Measurements from ENCODE around the gene SPATS2. TPM values are rescaled to one million over a fixed set of nuclear protein-coding genes. Genes with fewer than 3 reads are reported as not detected.

The SPATS2 gene
- total and polyA plus RNA-seq, 7 experiments from 2014 or later: 3.0 to 9.8 (median 7.8) TPM

DNA sequence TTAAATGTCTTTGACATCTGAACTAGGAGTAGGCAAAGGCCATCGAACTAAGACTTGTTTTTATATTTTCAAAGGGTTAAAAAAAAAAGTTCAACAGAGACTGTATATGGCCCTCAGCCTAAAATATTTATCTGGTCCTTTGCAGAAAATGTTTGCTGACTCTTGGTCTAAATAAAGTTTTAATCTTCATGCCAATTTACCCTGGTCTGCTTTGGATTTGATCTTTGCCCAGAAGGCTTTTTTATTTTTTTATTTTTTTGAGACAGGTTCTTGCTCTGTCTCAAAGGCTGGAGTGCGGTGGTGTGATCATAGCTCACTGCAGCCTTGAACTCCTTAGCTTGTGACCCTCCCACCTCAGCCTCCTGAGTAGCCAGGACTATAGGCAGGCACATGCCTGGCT, 47.1 kb downstream of the SPATS2 start:
- no peaks in the 10 kb centered on the region for H3K27me3 Mint-ChIP-seq
- CTCF ChIA-PET: interaction anchor here (0.5 kb wide), 1 partner anchor 203 kb away, joined by 3 read pairs; no protein-coding TSS in a partner anchor

DNA sequence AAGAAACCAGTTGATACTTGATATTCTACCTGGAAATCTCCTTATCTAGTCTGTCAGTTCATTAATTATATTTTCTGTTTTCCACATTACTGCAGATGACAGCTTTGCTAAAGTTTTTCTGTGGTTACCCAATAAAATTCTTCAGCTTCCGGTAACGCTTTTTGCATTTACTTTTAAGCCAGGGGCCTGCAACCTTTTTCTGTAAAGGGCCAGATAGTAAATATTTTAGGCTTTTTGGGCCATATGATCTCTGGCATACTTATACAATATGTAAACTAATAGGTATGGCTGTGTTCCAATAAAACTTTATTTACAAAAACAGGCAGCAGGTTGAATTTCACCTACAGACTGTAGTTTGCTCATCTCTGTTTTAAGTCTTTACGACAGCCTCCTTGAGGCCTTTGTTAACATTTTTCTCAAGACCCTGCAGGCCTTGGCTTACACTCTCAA, 48.3 kb downstream of the SPATS2 start:
- H3K36me3 ChIP-seq (ENCODE audit: control insufficient read depth in 2 of 3, insufficient read depth in 3 of 3, low read length in 3 of 3): no peaks in the 10 kb centered on the region
- DNase-seq: no peak
- H3K36me3 Mint-ChIP-seq: peaks cover 0 to 8% (median 0%) of the 10 kb centered on the region in 5 donors
- no peaks in the 10 kb centered on the region for H3K27me3 ChIP-seq (ENCODE audit: control insufficient read depth in 2 of 2, insufficient read depth in 2 of 2, low read length in 2 of 2)
- no peaks in the 10 kb centered on the region for H3K4me1 ChIP-seq (ENCODE audit: control insufficient read depth in 2 of 2, insufficient read depth in 2 of 2, low read length in 2 of 2)
- ChIA-PET POLR2A (no interaction called here), CTCF (no interaction called here)
- H3K9me3 ChIP-seq (ENCODE audit: control insufficient read depth in 2 of 3, low read length in 3 of 3): no peaks in the 10 kb centered on the region
- H3K27me3 Mint-ChIP-seq: no peaks in the 10 kb centered on the region
- H3K27ac Mint-ChIP-seq: peak overlapping the region in 1 of 9 donors; percentile 60
- H3K27ac ChIP-seq (ENCODE audit: low read depth, low read length): no peak overlapping the region
- ATAC-seq: no peak
- no peaks in the 10 kb centered on the region for H3K9me3 Mint-ChIP-seq
- peaks cover 0 to 5% (median under 1%) of the 10 kb centered on the region in 7 donors for H3K4me1 Mint-ChIP-seq
- intact Hi-C loops (cut with micrococcal nuclease): no loop called here
- H3K4me3 ChIP-seq (ENCODE audit: low read length): no peak overlapping the region
- H3K4me3 Mint-ChIP-seq: peak overlapping the region in 1 of 10 donors; percentile 19

More for the DNA sequence above, 47.1 kb downstream of the SPATS2 start:
- POLR2A ChIA-PET: no interaction called here
- Mint-ChIP-seq H3K9me3 (no peaks in the 10 kb centered on the region), H3K4me3 (no peak overlapping the region), H3K36me3 (peaks cover 0 to 11% (median 2%) of the 10 kb centered on the region in 5 donors), H3K4me1 (peaks cover 0 to 8% (median 4%) of the 10 kb centered on the region in 7 donors), H3K27ac (no peak overlapping the region)
- H3K4me3 ChIP-seq (ENCODE audit: low read length): no peak overlapping the region
- ATAC-seq (no peak), DNase-seq (no peak)
- intact Hi-C loops (cut with micrococcal nuclease): no loop called here
- no peaks in the 10 kb centered on the region for H3K36me3 ChIP-seq (ENCODE audit: control insufficient read depth in 2 of 3, insufficient read depth in 3 of 3, low read length in 3 of 3)
- no peaks in the 10 kb centered on the region for H3K27me3 ChIP-seq (ENCODE audit: control insufficient read depth in 2 of 2, insufficient read depth in 2 of 2, low read length in 2 of 2)
- H3K27ac ChIP-seq (ENCODE audit: low read depth, low read length): no peak overlapping the region
- H3K4me1 ChIP-seq (ENCODE audit: control insufficient read depth in 2 of 2, insufficient read depth in 2 of 2, low read length in 2 of 2): no peaks in the 10 kb centered on the region
- no peaks in the 10 kb centered on the region for H3K9me3 ChIP-seq (ENCODE audit: control insufficient read depth in 2 of 3, low read length in 3 of 3)

DNA sequence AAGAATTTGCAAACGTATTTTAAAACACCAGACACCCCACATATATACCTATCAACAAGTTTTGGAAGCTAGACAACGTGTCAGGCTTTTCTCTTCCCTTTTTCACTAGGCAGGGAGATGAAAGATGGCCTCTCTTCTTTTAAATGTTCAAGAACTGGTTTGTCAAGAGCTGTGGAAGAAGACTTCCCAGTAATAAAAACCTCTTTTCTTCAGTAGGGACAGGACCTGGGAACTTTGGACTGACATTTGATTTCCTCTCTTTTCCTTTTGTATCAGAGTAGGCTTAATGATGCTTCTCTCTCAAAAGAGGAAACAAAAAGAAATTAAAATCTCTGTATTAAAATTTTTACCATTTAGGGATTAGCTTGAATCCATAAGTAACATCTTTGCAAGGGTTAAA, 49.6 kb downstream of the SPATS2 start:
- peaks cover 0 to 1% (median 0%) of the 10 kb centered on the region in 11 donors for H3K9me3 Mint-ChIP-seq
- Histone ChIP-seq H3K4me3 (ENCODE audit: low read length) (no peak overlapping the region), H3K36me3 (ENCODE audit: control insufficient read depth in 2 of 3, insufficient read depth in 3 of 3, low read length in 3 of 3) (no peaks in the 10 kb centered on the region), H3K27me3 (ENCODE audit: control insufficient read depth in 2 of 2, insufficient read depth in 2 of 2, low read length in 2 of 2) (no peaks in the 10 kb centered on the region), H3K4me1 (ENCODE audit: control insufficient read depth in 2 of 2, insufficient read depth in 2 of 2, low read length in 2 of 2) (no peaks in the 10 kb centered on the region), H3K9me3 (ENCODE audit: control insufficient read depth in 2 of 3, low read length in 3 of 3) (no peaks in the 10 kb centered on the region), H3K27ac (ENCODE audit: low read depth, low read length) (no peak overlapping the region)
- no peak for ATAC-seq
- ChIA-PET POLR2A (no interaction called here), CTCF (interaction anchor here (1.8 kb wide), 1 partner anchor 58 kb away, joined by 3 read pairs; no protein-coding TSS in a partner anchor)
- peaks cover 0 to 3% (median 0%) of the 10 kb centered on the region in 7 donors for H3K4me1 Mint-ChIP-seq
- H3K4me3 Mint-ChIP-seq: no peak overlapping the region
- H3K27me3 Mint-ChIP-seq: no peaks in the 10 kb centered on the region
- H3K36me3 Mint-ChIP-seq: peaks cover 0 to 8% (median 0%) of the 10 kb centered on the region in 5 donors
- no peak for DNase-seq
- intact Hi-C loops (cut with micrococcal nuclease): no loop called here
- H3K27ac Mint-ChIP-seq: no peak overlapping the region

DNA sequence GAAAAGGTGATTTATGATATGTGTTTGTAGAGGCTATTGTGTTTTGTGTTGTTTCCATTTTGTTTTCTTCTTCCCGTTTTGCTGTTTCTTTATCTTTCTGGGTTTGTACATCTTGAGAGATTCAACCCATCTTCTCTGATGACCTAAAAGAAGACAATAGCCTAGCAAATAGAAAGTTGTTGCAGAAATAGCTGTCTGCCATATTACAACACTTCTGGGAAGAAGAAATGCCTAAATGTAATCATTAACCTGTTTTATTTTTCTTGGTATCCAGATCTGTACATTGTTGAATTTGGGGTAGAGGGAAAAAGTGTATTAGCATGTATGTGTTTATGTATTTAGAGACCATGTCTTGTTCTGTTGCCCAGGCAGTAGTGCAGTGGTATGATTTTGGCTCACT, 50.3 kb downstream of the SPATS2 start:
- no peaks in the 10 kb centered on the region for H3K36me3 ChIP-seq (ENCODE audit: control insufficient read depth in 2 of 3, insufficient read depth in 3 of 3, low read length in 3 of 3)
- Mint-ChIP-seq H3K27me3 (no peaks in the 10 kb centered on the region), H3K4me3 (no peak overlapping the region), H3K36me3 (peaks cover 0 to 8% (median 0%) of the 10 kb centered on the region in 5 donors), H3K27ac (no peak overlapping the region), H3K9me3 (peaks cover 0 to 1% (median 0%) of the 10 kb centered on the region in 11 donors), H3K4me1 (peaks cover 0 to 7% (median 0%) of the 10 kb centered on the region in 7 donors)
- no peaks in the 10 kb centered on the region for H3K27me3 ChIP-seq (ENCODE audit: control insufficient read depth in 2 of 2, insufficient read depth in 2 of 2, low read length in 2 of 2)
- H3K4me3 ChIP-seq (ENCODE audit: low read length): no peak overlapping the region
- POLR2A ChIA-PET: interaction anchor here (0.7 kb wide), 1 partner anchor 115 kb away, joined by 5 read pairs; no protein-coding TSS in a partner anchor
- H3K9me3 ChIP-seq (ENCODE audit: control insufficient read depth in 2 of 3, low read length in 3 of 3): no peaks in the 10 kb centered on the region
- CTCF ChIA-PET: interaction anchor here (1.8 kb wide), 1 partner anchor 59 kb away, joined by 3 read pairs; no protein-coding TSS in a partner anchor
- intact Hi-C loops (cut with micrococcal nuclease): no loop called here
- H3K27ac ChIP-seq (ENCODE audit: low read depth, low read length): no peak overlapping the region
- no peaks in the 10 kb centered on the region for H3K4me1 ChIP-seq (ENCODE audit: control insufficient read depth in 2 of 2, insufficient read depth in 2 of 2, low read length in 2 of 2)
- ATAC-seq (no peak), DNase-seq (no peak)

DNA sequence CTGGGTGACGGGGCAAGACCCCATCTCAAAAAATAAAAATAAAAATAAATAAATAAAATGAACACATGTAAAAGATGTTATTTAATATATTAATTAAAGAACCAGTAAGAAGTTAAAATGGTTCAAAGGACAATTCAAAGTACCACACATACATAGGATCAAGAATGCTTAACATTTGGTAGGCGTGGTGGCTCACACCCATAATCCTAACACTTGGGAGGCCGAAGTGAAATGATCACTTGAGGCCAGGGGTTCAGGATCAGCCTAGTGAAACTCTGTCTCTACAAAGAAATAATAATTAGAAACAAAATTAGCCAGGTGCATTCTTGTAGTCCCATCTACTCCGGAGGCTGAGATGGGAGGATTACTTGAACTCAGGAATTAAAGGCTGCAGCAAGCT, 53.3 kb downstream of the SPATS2 start:
- CTCF ChIA-PET: interaction anchor here (0.6 kb wide), 1 partner anchor 64 kb away, joined by 4 read pairs; no protein-coding TSS in a partner anchor

DNA sequence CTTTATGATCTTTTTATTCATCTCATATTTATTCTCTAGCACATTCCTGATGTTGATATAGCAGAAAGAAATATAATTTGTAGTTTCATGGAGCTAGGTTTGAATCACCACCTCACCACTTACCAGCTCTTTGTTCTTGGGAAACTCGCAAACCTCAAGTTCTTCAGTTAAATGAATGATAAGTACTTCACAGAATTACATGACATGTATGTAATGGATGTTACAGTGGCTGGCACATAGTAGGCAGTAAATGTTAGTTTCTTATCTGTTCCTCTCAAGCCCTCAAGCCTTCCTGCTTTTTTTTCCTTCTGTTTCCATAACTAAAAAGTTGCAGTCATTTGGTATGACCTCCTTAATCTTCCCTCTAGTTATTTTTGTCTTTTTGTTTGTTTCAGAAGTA, 54.9 kb downstream of the SPATS2 start:
- H3K36me3 ChIP-seq (ENCODE audit: control insufficient read depth in 2 of 3, insufficient read depth in 3 of 3, low read length in 3 of 3): no peaks in the 10 kb centered on the region
- Mint-ChIP-seq H3K27me3 (no peaks in the 10 kb centered on the region), H3K4me3 (no peak overlapping the region), H3K36me3 (peaks cover 0 to 9% (median 7%) of the 10 kb centered on the region in 5 donors), H3K4me1 (peaks cover 0 to 10% (median 0%) of the 10 kb centered on the region in 7 donors), H3K27ac (no peak overlapping the region), H3K9me3 (peaks cover 0 to 1% (median 0%) of the 10 kb centered on the region in 11 donors)
- ChIA-PET POLR2A (interaction anchor here (0.6 kb wide), 1 partner anchor 23 kb away, joined by 4 read pairs; no protein-coding TSS in a partner anchor), CTCF (no interaction called here)
- no peaks in the 10 kb centered on the region for H3K27me3 ChIP-seq (ENCODE audit: control insufficient read depth in 2 of 2, insufficient read depth in 2 of 2, low read length in 2 of 2)
- no peaks in the 10 kb centered on the region for H3K9me3 ChIP-seq (ENCODE audit: control insufficient read depth in 2 of 3, low read length in 3 of 3)
- no peak for DNase-seq
- no peaks in the 10 kb centered on the region for H3K4me1 ChIP-seq (ENCODE audit: control insufficient read depth in 2 of 2, insufficient read depth in 2 of 2, low read length in 2 of 2)
- no peak overlapping the region for H3K4me3 ChIP-seq (ENCODE audit: low read length)
- no peak overlapping the region for H3K27ac ChIP-seq (ENCODE audit: low read depth, low read length)
- ATAC-seq: no peak
- intact Hi-C loops (cut with micrococcal nuclease): no loop called here

More for the DNA sequence above, 53.3 kb downstream of the SPATS2 start:
- no peaks in the 10 kb centered on the region for H3K4me1 ChIP-seq (ENCODE audit: control insufficient read depth in 2 of 2, insufficient read depth in 2 of 2, low read length in 2 of 2)
- H3K27me3 ChIP-seq (ENCODE audit: control insufficient read depth in 2 of 2, insufficient read depth in 2 of 2, low read length in 2 of 2): no peaks in the 10 kb centered on the region
- Mint-ChIP-seq H3K27ac (no peak overlapping the region), H3K4me3 (no peak overlapping the region), H3K9me3 (peaks cover 0 to 1% (median 0%) of the 10 kb centered on the region in 11 donors), H3K27me3 (no peaks in the 10 kb centered on the region), H3K36me3 (peaks cover 0 to 4% (median 0%) of the 10 kb centered on the region in 5 donors), H3K4me1 (peaks cover 0 to 10% (median 0%) of the 10 kb centered on the region in 7 donors)
- H3K36me3 ChIP-seq (ENCODE audit: control insufficient read depth in 2 of 3, insufficient read depth in 3 of 3, low read length in 3 of 3): no peaks in the 10 kb centered on the region
- POLR2A ChIA-PET: no interaction called here
- no peak overlapping the region for H3K27ac ChIP-seq (ENCODE audit: low read depth, low read length)
- intact Hi-C loops (cut with micrococcal nuclease): no loop called here
- H3K9me3 ChIP-seq (ENCODE audit: control insufficient read depth in 2 of 3, low read length in 3 of 3): no peaks in the 10 kb centered on the region
- H3K4me3 ChIP-seq (ENCODE audit: low read length): no peak overlapping the region
- ATAC-seq (no peak), DNase-seq (no peak)

DNA sequence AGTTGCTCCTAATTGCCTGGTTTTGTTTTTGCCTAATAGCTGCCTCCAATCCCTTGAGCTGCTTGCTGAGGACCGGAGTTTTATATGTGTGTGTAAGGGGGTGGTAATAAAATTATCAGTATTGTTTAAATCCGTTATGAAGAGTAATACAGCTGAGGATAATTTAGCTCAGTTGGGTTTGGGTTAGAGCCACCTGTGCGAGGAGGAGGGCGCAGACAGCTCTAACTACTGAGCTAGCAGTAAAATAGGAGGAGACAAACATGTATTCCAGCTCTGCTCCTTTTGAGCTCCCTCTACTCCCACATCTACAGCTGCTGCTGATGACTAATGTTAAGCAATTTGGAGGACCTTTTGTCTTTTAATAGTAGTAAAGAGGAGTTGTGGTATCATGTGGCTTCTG, 61.5 kb downstream of the SPATS2 start:
- Histone ChIP-seq H3K4me1 (ENCODE audit: control insufficient read depth in 2 of 2, insufficient read depth in 2 of 2, low read length in 2 of 2) (no peaks in the 10 kb centered on the region), H3K27ac (ENCODE audit: low read depth, low read length) (no peak overlapping the region), H3K36me3 (ENCODE audit: control insufficient read depth in 2 of 3, insufficient read depth in 3 of 3, low read length in 3 of 3) (no peaks in the 10 kb centered on the region), H3K9me3 (ENCODE audit: control insufficient read depth in 2 of 3, low read length in 3 of 3) (no peaks in the 10 kb centered on the region), H3K4me3 (ENCODE audit: low read length) (no peak overlapping the region), H3K27me3 (ENCODE audit: control insufficient read depth in 2 of 2, insufficient read depth in 2 of 2, low read length in 2 of 2) (no peaks in the 10 kb centered on the region)
- ChIA-PET CTCF (no interaction called here), POLR2A (no interaction called here)
- H3K9me3 Mint-ChIP-seq: no peaks in the 10 kb centered on the region
- no peak overlapping the region for H3K4me3 Mint-ChIP-seq
- no peak for ATAC-seq
- H3K4me1 Mint-ChIP-seq: peaks cover 0 to 3% (median 0%) of the 10 kb centered on the region in 7 donors
- no peak overlapping the region for H3K27ac Mint-ChIP-seq
- intact Hi-C loops (cut with micrococcal nuclease): no loop called here
- peaks cover 0 to 12% (median 7%) of the 10 kb centered on the region in 5 donors for H3K36me3 Mint-ChIP-seq
- no peaks in the 10 kb centered on the region for H3K27me3 Mint-ChIP-seq
- DNase-seq: no peak
